Measurements from ENCODE around the gene ATAT1. TPM values are rescaled to one million over a fixed set of nuclear protein-coding genes. Genes with fewer than 3 reads are reported as not detected.

The ATAT1 gene
- total and polyA plus RNA-seq, 2 experiments from 2014 or later = 12.8 to 23.0 TPM

- TF ChIP-seq REST (IDR thresholded peaks at IDR 0.05; ENCODE audit: unreplicated experiment) = no peak
- no peak for TF ChIP-seq JUNB (IDR thresholded peaks at IDR 0.05; ENCODE audit: unreplicated experiment)
- no peak for TF ChIP-seq CREB1 (CRISPR knock-in tag; IDR thresholded peaks at IDR 0.05; ENCODE audit: low read depth)
- no peak for TF ChIP-seq ZNF114 (CRISPR knock-in tag; IDR thresholded peaks at IDR 0.05)
These were observed 18.1 kb downstream of the ATAT1 start (continued) for GRCh38 chr6:30644769-30645168.

- Histone ChIP-seq H3K27me3 (ENCODE audit: insufficient read depth) (no peaks in the 10 kb centered on the region), H3K9me2 (ENCODE audit: insufficient read depth) (no peaks in the 10 kb centered on the region), H2AFZ (no peak overlapping the region), H3K4me1 (ENCODE audit: insufficient read depth) (peaks cover 17% of the 10 kb centered on the region), H3F3A (replicated peaks; ENCODE audit: low read depth) (no peaks in the 10 kb centered on the region), H3K27ac (ENCODE audit: low read depth) (no peak overlapping the region), H3K4me3 (peak overlapping the region; percentile 94), H4K20me1 (replicated peaks; ENCODE audit: insufficient read depth) (peaks cover 9% of the 10 kb centered on the region; the same call in 1 of the 2 replicates), H3K4me2 (peak overlapping the region; percentile 92), H3K79me2 (replicated peaks; ENCODE audit: insufficient read depth) (peaks cover 30% of the 10 kb centered on the region), H3K36me3 (ENCODE audit: insufficient read depth) (no peaks in the 10 kb centered on the region; the same call in 1 of the 2 replicates)
- DNase-seq (ENCODE audit: low spot score) (no peak), ATAC-seq (no peak)
- Mint-ChIP-seq H3K9me3 (no peaks in the 10 kb centered on the region), H3K27me3 (ENCODE audit: insufficient read depth, low read depth, poor library complexity) (peaks cover 12% of the 10 kb centered on the region), H3K4me3 (peak overlapping the region; percentile 92), H3K36me3 (ENCODE audit: low read depth) (peaks cover 43% of the 10 kb centered on the region), H3K27ac (no peak overlapping the region), H3K4me1 (peaks cover 16% of the 10 kb centered on the region)
- TF ChIP-seq REST (IDR thresholded peaks at IDR 0.05; ENCODE audit: unreplicated experiment) (no peak), CTCF (conservative IDR thresholded peaks at IDR 0.05; ENCODE audit: low read depth in 2 of 2) (no peak), ZNF462 (CRISPR knock-in tag; IDR thresholded peaks at IDR 0.05) (no peak), EZH2 (IDR thresholded peaks at IDR 0.05; ENCODE audit: low read depth, unreplicated experiment) (no peak), POLR2AphosphoS5 (IDR thresholded peaks at IDR 0.05; ENCODE audit: low read depth) (no peak), JUNB (IDR thresholded peaks at IDR 0.05; ENCODE audit: unreplicated experiment) (no peak), ZNF331 (CRISPR knock-in tag; IDR thresholded peaks at IDR 0.05; ENCODE audit: low read depth) (no peak), STAT1 (IDR thresholded peaks at IDR 0.05; ENCODE audit: unreplicated experiment) (no peak), CREB1 (CRISPR knock-in tag; IDR thresholded peaks at IDR 0.05; ENCODE audit: low read depth) (no peak)
These were observed 19.3 kb downstream of the ATAT1 start for GRCh38 chr6:30645989-30646388.
